Brain microvascular endothelial cell (primary cell): ENCODE data around the gene CYP4A22.
A peak's percentile ranks its signal among the peaks of the same experiment; 100 is the strongest.

ENCODE experiments used
- DNase-seq: peaks from one replicate; pipeline ENCODE4 v3.0.0-alpha.2; 2020
- H3K27ac ChIP-seq: fragments of 250-450 bp; sonication (Bioruptor Pico); 2 replicates; pipeline ENCODE4 v1.5.1; 2020; ENCODE audit warnings: mild to moderate bottlenecking, moderate library complexity
- H3K27me3 ChIP-seq: fragments of 250-450 bp; sonication (Bioruptor Pico); replicated peaks from 2 replicates; pipeline ENCODE4 v1.5.1; 2020; ENCODE audit warnings: mild to moderate bottlenecking
- H3K36me3 ChIP-seq: fragments of 250-450 bp; sonication (Bioruptor Pico); replicated peaks from 2 replicates; pipeline ENCODE4 v1.5.1; 2020; ENCODE audit warnings: mild to moderate bottlenecking
- H3K4me3 ChIP-seq: 2 replicates; pipeline ENCODE4 v1.5.1; 2011; ENCODE audit warnings: low read depth, mild to moderate bottlenecking, control low read depth, low read length, moderate library complexity
- in situ Hi-C: cut with HindIII; loops from 2 replicates; pipeline ENCODE4 v1.10.0; 2017; ENCODE audit warnings: low sequenced_read_pairs, low pct_ligation_motif_present
- TF ChIP-seq, protein P1 (sequence below): IDR thresholded peaks from 2 replicates; pipeline ENCODE4 v1.5.1; 2011; ENCODE audit warnings: low read depth, mild to moderate bottlenecking, moderate library complexity, low read length, control low read depth, inconsistent platforms; ENCODE audit errors: missing control alignments

The CYP4A22 gene

DNA sequence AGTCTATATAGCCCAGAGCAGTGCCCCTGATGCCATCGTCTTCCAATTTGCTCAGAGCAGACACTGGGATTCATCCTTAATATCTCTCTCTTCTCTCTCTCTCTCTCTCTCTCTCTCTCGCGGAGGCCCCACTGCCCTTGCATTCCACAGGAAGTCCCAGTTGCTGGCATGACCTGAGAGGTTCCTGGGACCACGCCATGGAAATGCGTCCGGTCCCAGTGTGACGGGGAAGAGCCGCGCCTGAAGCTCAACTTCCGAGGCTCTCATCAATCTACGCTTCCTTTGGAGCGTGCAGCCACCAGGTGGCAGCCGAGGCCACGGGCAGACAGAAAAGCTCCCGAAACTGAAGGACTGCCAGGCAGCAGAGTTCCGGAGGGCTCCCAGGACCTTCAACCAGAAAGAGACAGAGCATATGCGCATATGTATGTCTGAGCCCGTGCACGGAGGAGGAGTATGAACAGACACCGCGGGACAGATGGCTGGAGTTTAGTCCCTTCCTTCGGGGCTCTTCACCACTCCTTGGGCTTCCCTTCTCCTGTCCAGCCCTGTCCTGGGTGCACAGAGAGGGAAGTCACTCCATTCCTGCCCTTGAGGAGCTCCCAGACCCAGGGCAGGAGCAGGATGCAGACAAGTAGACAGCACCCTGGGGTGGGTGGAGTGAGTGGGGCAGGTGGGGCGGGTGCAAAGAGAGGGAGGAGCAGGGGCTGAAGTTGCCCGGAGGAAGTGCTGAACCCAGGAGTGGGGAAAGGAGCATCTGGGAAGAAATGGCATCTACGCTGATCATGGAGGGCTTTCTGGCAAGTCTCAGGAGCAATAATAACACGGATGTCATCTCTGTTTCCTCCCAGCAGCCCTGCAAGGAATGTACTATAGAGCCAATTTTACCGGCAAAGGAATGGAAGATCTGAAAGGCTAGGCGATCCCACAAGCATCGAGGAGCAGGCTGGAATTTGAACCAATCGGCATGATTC lies 42.1 kb downstream of the CYP4A22 start:
- no peaks in the 10 kb centered on the region for H3K27me3 ChIP-seq
- TF ChIP-seq, protein P1, sequence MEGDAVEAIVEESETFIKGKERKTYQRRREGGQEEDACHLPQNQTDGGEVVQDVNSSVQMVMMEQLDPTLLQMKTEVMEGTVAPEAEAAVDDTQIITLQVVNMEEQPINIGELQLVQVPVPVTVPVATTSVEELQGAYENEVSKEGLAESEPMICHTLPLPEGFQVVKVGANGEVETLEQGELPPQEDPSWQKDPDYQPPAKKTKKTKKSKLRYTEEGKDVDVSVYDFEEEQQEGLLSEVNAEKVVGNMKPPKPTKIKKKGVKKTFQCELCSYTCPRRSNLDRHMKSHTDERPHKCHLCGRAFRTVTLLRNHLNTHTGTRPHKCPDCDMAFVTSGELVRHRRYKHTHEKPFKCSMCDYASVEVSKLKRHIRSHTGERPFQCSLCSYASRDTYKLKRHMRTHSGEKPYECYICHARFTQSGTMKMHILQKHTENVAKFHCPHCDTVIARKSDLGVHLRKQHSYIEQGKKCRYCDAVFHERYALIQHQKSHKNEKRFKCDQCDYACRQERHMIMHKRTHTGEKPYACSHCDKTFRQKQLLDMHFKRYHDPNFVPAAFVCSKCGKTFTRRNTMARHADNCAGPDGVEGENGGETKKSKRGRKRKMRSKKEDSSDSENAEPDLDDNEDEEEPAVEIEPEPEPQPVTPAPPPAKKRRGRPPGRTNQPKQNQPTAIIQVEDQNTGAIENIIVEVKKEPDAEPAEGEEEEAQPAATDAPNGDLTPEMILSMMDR, result peak; percentile 97
- peak; percentile 92 for DNase-seq
- in situ Hi-C loops, result no loop called here
- peak overlapping the region; percentile 49 for H3K4me3 ChIP-seq
- H3K27ac ChIP-seq, result no peak overlapping the region
- no peaks in the 10 kb centered on the region for H3K36me3 ChIP-seq

DNA sequence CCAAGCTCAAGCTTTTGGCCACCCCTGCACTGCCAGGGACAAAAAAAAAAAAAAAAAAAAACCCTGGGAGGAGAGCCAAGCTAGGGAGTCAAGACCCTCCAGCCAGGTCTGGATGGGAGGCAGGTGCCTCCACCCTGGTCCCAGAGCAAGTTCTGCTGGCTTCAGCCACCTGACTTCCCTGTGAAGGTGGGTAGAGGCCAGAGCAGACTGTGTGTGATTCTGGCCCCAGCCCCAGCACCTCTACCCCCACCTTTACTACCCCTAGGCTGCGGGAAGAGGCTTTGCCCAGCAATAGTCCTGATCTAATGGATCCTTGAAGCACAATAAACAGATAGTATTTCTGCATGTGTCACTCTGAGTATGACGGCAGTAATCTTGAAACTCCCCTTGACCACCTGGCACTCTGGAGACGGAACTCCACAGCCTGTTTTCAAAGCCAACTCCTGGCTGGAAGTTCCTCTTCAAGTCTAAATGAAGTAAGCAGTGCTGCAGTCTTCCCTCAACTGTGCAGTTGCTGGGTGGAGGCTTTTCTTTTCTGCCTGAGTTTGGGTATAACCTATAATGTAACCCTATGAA lies 42.8 kb downstream of the CYP4A22 start:
- no peaks in the 10 kb centered on the region for H3K36me3 ChIP-seq
- no peak overlapping the region for H3K27ac ChIP-seq
- TF ChIP-seq, protein P1, result no peak
- in situ Hi-C loops, result no loop called here
- H3K4me3 ChIP-seq, result no peak overlapping the region
- DNase-seq, result no peak
- H3K27me3 ChIP-seq, result no peaks in the 10 kb centered on the region

DNA sequence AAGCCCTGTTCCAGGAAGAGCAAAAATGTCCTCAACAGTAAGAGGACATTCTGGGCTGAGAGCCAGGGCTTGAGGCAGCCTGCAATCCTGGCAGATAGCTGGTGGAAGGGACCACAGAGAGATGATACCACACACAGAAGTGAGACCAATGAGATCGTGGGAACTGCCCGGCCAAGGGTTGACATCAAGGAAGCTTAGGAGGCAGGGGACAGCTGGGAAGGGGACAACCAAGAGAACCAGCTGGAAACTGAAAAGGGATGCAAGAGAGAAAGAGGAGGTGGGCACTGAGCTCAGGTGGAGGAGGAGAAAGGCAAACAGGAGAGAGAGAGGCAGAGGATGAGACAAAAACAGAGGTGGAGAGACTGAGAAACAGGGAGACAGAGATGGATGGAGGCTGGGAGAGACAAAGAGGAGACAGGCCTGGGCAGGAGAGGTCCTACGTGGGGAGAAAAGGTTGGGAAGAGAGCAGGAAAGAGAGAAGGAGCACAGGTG lies 43.4 kb downstream of the CYP4A22 start:
- TF ChIP-seq, protein P1, result no peak
- H3K36me3 ChIP-seq, result no peaks in the 10 kb centered on the region
- H3K4me3 ChIP-seq, result no peak overlapping the region
- no peak for DNase-seq
- in situ Hi-C loops, result no loop called here
- H3K27ac ChIP-seq, result no peak overlapping the region
- no peaks in the 10 kb centered on the region for H3K27me3 ChIP-seq

DNA sequence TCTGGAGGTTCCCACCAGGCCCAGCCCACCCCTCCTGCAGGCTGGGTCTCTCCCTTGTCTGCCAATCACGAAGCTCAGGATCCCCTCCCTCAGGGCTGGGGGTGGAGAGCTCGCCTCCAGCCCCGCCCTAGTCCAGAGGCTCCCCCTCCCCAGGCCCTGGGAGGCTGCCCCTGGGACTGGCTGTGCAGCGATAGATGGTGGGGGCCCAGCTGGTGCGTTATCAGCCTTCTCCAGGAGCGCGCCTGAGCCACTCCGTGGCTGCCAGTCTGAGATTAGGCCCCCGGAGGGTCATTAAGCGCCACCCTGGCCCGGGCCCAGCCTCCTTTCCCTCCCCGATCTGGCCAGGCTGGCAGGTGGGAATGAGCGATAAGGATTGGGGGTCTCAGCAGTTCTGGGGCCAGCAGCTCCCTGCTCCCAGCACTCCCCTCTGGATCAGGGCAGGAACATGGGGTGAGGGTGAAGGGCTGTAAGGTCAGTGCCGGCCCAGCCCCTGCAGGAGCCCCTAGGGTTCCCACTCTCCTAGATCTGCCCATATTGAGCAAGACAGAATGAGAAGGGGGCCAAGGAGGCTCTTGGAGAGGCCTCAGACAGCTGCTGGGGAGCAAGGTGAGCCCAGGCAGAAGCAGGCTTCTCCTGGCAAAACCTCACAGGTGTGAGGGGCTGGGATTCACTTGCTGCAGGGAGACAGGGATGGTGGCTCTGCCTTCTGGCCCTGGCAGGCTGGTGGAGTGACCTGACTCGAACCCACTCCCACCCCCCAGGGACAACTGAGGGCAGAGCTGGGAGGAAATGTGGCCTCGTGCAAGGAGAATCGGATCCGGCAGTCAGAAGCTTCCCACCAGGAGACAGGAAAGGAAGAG lies 44.1 kb downstream of the CYP4A22 start:
- in situ Hi-C loops, result no loop called here
- TF ChIP-seq, protein P1, result no peak
- no peak overlapping the region for H3K4me3 ChIP-seq
- H3K27me3 ChIP-seq, result no peaks in the 10 kb centered on the region
- no peaks in the 10 kb centered on the region for H3K36me3 ChIP-seq
- H3K27ac ChIP-seq, result no peak overlapping the region
- DNase-seq, result no peak

DNA sequence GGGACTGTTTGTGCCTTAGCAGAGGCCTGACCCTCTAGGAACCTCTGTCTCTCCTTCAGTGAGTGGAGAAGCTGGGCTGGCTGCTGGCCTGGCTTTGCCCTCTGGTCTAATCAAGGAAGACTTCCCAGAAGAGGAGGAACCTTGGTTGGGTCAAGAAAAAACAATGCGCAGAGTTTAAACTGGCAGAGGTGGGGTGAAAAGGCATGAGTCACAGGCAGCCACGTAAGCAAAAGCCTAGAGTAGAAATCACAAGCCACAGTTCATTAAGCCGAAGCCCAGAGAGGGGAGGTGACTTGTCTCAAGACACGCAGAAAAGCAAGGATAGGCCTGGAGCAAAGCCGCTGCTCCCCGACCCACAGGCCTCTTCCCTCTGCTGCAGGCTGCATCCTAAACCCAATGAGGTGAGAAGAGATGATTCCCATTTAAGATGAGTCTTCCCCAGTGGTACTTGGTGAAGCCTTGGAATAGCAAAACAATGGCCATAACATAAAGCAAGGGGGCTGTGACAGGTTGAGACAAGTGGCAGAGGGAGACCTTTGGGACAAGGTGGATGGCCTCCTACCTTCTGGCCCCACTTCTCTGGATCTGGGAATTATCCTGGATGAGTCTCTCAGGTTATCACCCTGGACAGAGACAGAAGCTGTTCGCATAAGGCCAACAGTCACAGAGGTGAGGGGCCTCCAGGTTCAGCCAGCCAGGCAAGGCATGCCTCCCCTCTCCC lies 44.9 kb downstream of the CYP4A22 start:
- no peak overlapping the region for H3K27ac ChIP-seq
- peak; percentile 20 for DNase-seq
- H3K36me3 ChIP-seq, result no peaks in the 10 kb centered on the region
- no peak overlapping the region for H3K4me3 ChIP-seq
- TF ChIP-seq, protein P1, result no peak
- H3K27me3 ChIP-seq, result no peaks in the 10 kb centered on the region
- in situ Hi-C loops, result no loop called here
